ENCODE data around the gene SLC37A2.

DNA sequence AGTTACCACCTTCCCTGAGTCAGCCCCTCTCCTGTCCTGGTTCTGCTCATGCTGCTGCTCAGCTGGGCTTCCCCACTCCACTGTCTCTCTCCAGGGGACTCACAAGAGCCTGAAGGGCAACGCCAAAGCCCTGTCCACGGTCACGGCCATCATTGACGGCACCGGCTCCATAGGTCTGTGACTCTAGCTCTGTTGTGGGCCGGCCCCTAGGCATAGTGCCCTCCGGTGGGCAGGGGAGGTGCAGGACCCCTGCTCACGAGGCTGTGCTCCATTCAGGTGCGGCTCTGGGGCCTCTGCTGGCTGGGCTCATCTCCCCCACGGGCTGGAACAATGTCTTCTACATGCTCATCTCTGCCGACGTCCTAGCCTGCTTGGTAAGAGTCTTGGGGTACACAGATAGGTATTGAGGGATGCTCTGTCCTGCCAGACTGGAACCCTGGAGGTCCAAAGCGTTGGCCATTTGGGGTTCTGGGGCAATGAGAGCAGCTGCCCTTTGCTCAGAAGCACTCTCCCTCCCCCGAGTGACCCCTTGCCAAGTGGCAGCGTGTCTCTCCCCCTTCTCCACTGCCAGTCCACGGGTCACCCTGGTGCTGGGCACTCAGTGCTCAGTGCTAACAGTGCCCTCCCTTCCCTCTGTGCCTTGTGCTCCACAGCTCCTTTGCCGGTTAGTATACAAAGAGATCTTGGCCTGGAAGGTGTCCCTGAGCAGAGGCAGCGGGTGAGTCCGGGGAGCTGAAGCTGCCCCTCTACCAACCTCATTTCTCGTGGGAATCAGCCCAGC, 22.4 kb downstream of the SLC37A2 start:
- TF ChIP-seq EZH2 (IDR thresholded peaks at IDR 0.05) (no peak), EZH2phosphoT487 (IDR thresholded peaks at IDR 0.05) (no peak)
- TF ChIP-seq, protein P1, sequence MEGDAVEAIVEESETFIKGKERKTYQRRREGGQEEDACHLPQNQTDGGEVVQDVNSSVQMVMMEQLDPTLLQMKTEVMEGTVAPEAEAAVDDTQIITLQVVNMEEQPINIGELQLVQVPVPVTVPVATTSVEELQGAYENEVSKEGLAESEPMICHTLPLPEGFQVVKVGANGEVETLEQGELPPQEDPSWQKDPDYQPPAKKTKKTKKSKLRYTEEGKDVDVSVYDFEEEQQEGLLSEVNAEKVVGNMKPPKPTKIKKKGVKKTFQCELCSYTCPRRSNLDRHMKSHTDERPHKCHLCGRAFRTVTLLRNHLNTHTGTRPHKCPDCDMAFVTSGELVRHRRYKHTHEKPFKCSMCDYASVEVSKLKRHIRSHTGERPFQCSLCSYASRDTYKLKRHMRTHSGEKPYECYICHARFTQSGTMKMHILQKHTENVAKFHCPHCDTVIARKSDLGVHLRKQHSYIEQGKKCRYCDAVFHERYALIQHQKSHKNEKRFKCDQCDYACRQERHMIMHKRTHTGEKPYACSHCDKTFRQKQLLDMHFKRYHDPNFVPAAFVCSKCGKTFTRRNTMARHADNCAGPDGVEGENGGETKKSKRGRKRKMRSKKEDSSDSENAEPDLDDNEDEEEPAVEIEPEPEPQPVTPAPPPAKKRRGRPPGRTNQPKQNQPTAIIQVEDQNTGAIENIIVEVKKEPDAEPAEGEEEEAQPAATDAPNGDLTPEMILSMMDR (IDR thresholded peaks at IDR 0.05): peak; percentile 19
